GF-D8 (cell line): Measurements from ENCODE around the gene ZNF474.
"Not testable (repeated sequence)": the region's sequence is repeated elsewhere in the genome, so short reads cannot be mapped to it uniquely, and the experiment has no call there.

Experiments
- DNase-seq: peaks from one replicate; lab custom pipeline; 2025; lab: John Stamatoyannopoulos, UW

Gene ZNF474

GRCh38 chr5:122129306-122129705 is at the start of gene ZNF474:
Gene ZNF474, plus strand, starts transcription at chr5:122129546. Its CDS starts 22,445 bp downstream, at chr5:122151991.
- no peak for DNase-seq

GRCh38 chr5:122081541-122081940 is 47.8 kb upstream of the ZNF474 start:
- DNase-seq = no peak

- DNase-seq = no peak
Measured at GRCh38 chr5:122083535-122083934, 45.8 kb upstream of the ZNF474 start.

- no peak for DNase-seq
Measured at GRCh38 chr5:122085041-122085440, 44.3 kb upstream of the ZNF474 start.

GRCh38 chr5:122089096-122090013 is 40.0 kb upstream of the ZNF474 start:
- DNase-seq = no peak

GRCh38 chr5:122091936-122092600 is 37.3 kb upstream of the ZNF474 start:
- no peak for DNase-seq

GRCh38 chr5:122093415-122094180 is 35.7 kb upstream of the ZNF474 start:
- DNase-seq = no peak

GRCh38 chr5:122094251-122094650 is 35.1 kb upstream of the ZNF474 start:
- not testable (repeated sequence) for DNase-seq

- no peak for DNase-seq
Measured at GRCh38 chr5:122095158-122095557, 34.2 kb upstream of the ZNF474 start.

GRCh38 chr5:122097391-122097790 is 32.0 kb upstream of the ZNF474 start:
- no peak for DNase-seq

- DNase-seq = no peak
Measured at GRCh38 chr5:122099060-122099790, 30.1 kb upstream of the ZNF474 start.

- DNase-seq = no peak
Measured at GRCh38 chr5:122101636-122102285, 27.6 kb upstream of the ZNF474 start.

- DNase-seq = no peak
Measured at GRCh38 chr5:122102825-122103224, 26.5 kb upstream of the ZNF474 start.

GRCh38 chr5:122105909-122106308 is 23.4 kb upstream of the ZNF474 start:
- no peak for DNase-seq

- DNase-seq = no peak
Measured at GRCh38 chr5:122107016-122107415, 22.3 kb upstream of the ZNF474 start.

GRCh38 chr5:122110987-122111386 is 18.4 kb upstream of the ZNF474 start:
- no peak for DNase-seq

- DNase-seq = no peak
Measured at GRCh38 chr5:122111460-122111859, 17.9 kb upstream of the ZNF474 start.

GRCh38 chr5:122112063-122112462 is 17.3 kb upstream of the ZNF474 start:
- DNase-seq = no peak

GRCh38 chr5:122112733-122113558 is 16.4 kb upstream of the ZNF474 start:
- DNase-seq = no peak

GRCh38 chr5:122114501-122114900 is 14.8 kb upstream of the ZNF474 start:
- DNase-seq = no peak
